ENCODE data around the gene AMDHD2. TPM values are rescaled to one million over a fixed set of nuclear protein-coding genes. Genes with fewer than 3 reads are reported as not detected.

AMDHD2 gene
- total RNA-seq, 1 donor from 2014 or later, result 11.7 TPM

GRCh38 chr16:2475413-2476344 lies 44.5 kb upstream of the AMDHD2 start:
- H3K9me3 ChIP-seq (ENCODE audit: low read depth), result no peaks in the 10 kb centered on the region
- H3K36me3 Mint-ChIP-seq, result no peaks in the 10 kb centered on the region
- peaks cover 10% of the 10 kb centered on the region for H3K79me2 ChIP-seq (ENCODE audit: low read depth)
- peak overlapping the region; percentile 80 for H3K4me3 Mint-ChIP-seq
- H3K36me3 ChIP-seq, result no peaks in the 10 kb centered on the region
- peaks cover 30% of the 10 kb centered on the region for H3F3A ChIP-seq (ENCODE audit: low read depth)
- peaks cover 18% of the 10 kb centered on the region for H3K4me1 Mint-ChIP-seq
- H3K27ac ChIP-seq, result no peak overlapping the region
- TF ChIP-seq EZH2phosphoT487 (IDR thresholded peaks at IDR 0.05), result no peak
- H3K27me3 Mint-ChIP-seq (ENCODE audit: insufficient read depth, low read depth), result peaks cover under 1% of the 10 kb centered on the region
- no peak overlapping the region for H3K9ac ChIP-seq
- H2AFZ ChIP-seq (replicated peaks), result no peak overlapping the region
- peak overlapping the region; percentile 98 for H3K4me2 ChIP-seq
- H3K27ac Mint-ChIP-seq, result no peak overlapping the region
- H3K9me3 Mint-ChIP-seq, result no peaks in the 10 kb centered on the region
- peak overlapping the region; percentile 97 for H3K4me3 ChIP-seq
- peaks cover 50% of the 10 kb centered on the region for H4K20me1 ChIP-seq (ENCODE audit: low read depth)
- H3K27me3 ChIP-seq, result peaks cover 58% of the 10 kb centered on the region
- DNase-seq (ENCODE audit: low spot score), result peak; percentile 61
- H3K4me1 ChIP-seq, result peaks cover 20% of the 10 kb centered on the region

- H3K27ac Mint-ChIP-seq, result no peak overlapping the region
- Histone ChIP-seq H3K9ac (no peak overlapping the region), H3K79me2 (ENCODE audit: low read depth) (peaks cover 10% of the 10 kb centered on the region), H2AFZ (replicated peaks) (no peak overlapping the region), H3K4me2 (no peak overlapping the region), H3K4me1 (peaks cover 14% of the 10 kb centered on the region), H3K36me3 (no peaks in the 10 kb centered on the region), H3K9me3 (ENCODE audit: low read depth) (no peaks in the 10 kb centered on the region), H3K27ac (no peak overlapping the region), H3K4me3 (no peak overlapping the region), H4K20me1 (ENCODE audit: low read depth) (peaks cover 54% of the 10 kb centered on the region), H3F3A (ENCODE audit: low read depth) (peaks cover 29% of the 10 kb centered on the region), H3K27me3 (peaks cover 52% of the 10 kb centered on the region)
- peak overlapping the region; percentile 80 for H3K4me3 Mint-ChIP-seq
- no peaks in the 10 kb centered on the region for H3K36me3 Mint-ChIP-seq
- H3K27me3 Mint-ChIP-seq (ENCODE audit: insufficient read depth, low read depth), result no peaks in the 10 kb centered on the region
- no peak for DNase-seq (ENCODE audit: low spot score)
- H3K4me1 Mint-ChIP-seq, result peaks cover 18% of the 10 kb centered on the region
- TF ChIP-seq EZH2 (IDR thresholded peaks at IDR 0.05) (no peak), EZH2phosphoT487 (IDR thresholded peaks at IDR 0.05) (no peak)
- TF ChIP-seq, protein P1, sequence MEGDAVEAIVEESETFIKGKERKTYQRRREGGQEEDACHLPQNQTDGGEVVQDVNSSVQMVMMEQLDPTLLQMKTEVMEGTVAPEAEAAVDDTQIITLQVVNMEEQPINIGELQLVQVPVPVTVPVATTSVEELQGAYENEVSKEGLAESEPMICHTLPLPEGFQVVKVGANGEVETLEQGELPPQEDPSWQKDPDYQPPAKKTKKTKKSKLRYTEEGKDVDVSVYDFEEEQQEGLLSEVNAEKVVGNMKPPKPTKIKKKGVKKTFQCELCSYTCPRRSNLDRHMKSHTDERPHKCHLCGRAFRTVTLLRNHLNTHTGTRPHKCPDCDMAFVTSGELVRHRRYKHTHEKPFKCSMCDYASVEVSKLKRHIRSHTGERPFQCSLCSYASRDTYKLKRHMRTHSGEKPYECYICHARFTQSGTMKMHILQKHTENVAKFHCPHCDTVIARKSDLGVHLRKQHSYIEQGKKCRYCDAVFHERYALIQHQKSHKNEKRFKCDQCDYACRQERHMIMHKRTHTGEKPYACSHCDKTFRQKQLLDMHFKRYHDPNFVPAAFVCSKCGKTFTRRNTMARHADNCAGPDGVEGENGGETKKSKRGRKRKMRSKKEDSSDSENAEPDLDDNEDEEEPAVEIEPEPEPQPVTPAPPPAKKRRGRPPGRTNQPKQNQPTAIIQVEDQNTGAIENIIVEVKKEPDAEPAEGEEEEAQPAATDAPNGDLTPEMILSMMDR (IDR thresholded peaks at IDR 0.05), result no peak
- no peaks in the 10 kb centered on the region for H3K9me3 Mint-ChIP-seq
Observed at GRCh38 chr16:2476345-2476720, 43.8 kb upstream of the AMDHD2 start.

DNA sequence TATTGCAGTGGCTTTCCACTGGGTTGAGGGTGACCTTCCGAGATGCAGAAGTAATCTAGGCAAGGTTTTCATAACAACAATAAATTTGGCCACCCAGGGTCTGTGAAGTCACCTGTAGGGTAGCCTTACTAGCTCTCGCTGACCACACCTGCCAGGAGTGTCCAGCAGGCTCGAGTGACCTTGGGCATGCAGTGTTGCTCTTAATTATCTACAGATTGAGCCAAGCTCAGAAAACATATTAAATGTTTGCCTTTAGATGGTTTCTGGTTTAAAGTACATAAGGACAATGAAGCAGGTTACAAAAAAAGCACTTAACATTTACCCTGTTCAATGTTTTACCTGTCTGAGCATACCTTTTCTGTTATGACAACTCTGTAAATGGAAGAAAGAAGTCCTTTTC lies 43.4 kb upstream of the AMDHD2 start:
- H2AFZ ChIP-seq (replicated peaks), result no peak overlapping the region
- H3K27me3 ChIP-seq, result peaks cover 48% of the 10 kb centered on the region
- no peak overlapping the region for H3K27ac Mint-ChIP-seq
- peaks cover 58% of the 10 kb centered on the region for H4K20me1 ChIP-seq (ENCODE audit: low read depth)
- no peaks in the 10 kb centered on the region for H3K9me3 Mint-ChIP-seq
- H3K9me3 ChIP-seq (ENCODE audit: low read depth), result no peaks in the 10 kb centered on the region
- no peak for DNase-seq (ENCODE audit: low spot score)
- H3F3A ChIP-seq (ENCODE audit: low read depth), result peaks cover 25% of the 10 kb centered on the region
- peaks cover 10% of the 10 kb centered on the region for H3K79me2 ChIP-seq (ENCODE audit: low read depth)
- H3K27ac ChIP-seq, result no peak overlapping the region
- no peak overlapping the region for H3K4me3 ChIP-seq
- H3K27me3 Mint-ChIP-seq (ENCODE audit: insufficient read depth, low read depth), result no peaks in the 10 kb centered on the region
- TF ChIP-seq, protein P1 (IDR thresholded peaks at IDR 0.05), result no peak
- peak overlapping the region; percentile 80 for H3K4me3 Mint-ChIP-seq
- no peaks in the 10 kb centered on the region for H3K36me3 Mint-ChIP-seq
- H3K36me3 ChIP-seq, result no peaks in the 10 kb centered on the region
- H3K4me2 ChIP-seq, result no peak overlapping the region
- peaks cover 10% of the 10 kb centered on the region for H3K4me1 ChIP-seq
- H3K9ac ChIP-seq, result no peak overlapping the region
- peaks cover 18% of the 10 kb centered on the region for H3K4me1 Mint-ChIP-seq

DNA sequence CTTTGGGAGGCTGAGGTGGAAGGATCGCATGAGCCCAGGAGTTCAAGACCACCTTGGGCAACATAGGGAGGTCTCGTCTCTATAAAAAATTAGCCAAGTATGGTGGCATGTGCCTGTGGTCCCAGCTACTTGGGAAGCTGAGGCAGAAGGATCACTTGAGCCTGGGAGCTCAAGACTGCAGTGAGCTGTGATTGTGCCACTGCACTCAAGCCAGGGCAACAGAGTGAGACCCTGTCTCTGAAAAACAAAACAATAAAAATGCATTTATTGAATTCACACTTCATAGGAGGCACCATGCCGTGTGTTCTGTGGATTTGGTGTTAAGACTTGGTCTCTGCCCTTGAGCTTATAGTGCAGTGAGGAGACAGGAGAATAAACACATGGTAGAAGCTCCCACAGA lies 42.8 kb upstream of the AMDHD2 start:
- H2AFZ ChIP-seq (replicated peaks), result no peak overlapping the region
- peaks cover 19% of the 10 kb centered on the region for H3F3A ChIP-seq (ENCODE audit: low read depth)
- peaks cover 6% of the 10 kb centered on the region for H3K4me1 ChIP-seq
- H3K27me3 ChIP-seq, result peaks cover 42% of the 10 kb centered on the region
- no peak overlapping the region for H3K9ac ChIP-seq
- no peak for DNase-seq (ENCODE audit: low spot score)
- H4K20me1 ChIP-seq (ENCODE audit: low read depth), result peaks cover 54% of the 10 kb centered on the region
- H3K4me3 ChIP-seq, result no peak overlapping the region
- no peaks in the 10 kb centered on the region for H3K36me3 ChIP-seq
- H3K27me3 Mint-ChIP-seq (ENCODE audit: insufficient read depth, low read depth), result no peaks in the 10 kb centered on the region
- H3K4me3 Mint-ChIP-seq, result no peak overlapping the region
- peaks cover 22% of the 10 kb centered on the region for H3K4me1 Mint-ChIP-seq
- no peak overlapping the region for H3K27ac Mint-ChIP-seq
- H3K79me2 ChIP-seq (ENCODE audit: low read depth), result peaks cover 10% of the 10 kb centered on the region
- H3K27ac ChIP-seq, result no peak overlapping the region
- H3K9me3 ChIP-seq (ENCODE audit: low read depth), result no peaks in the 10 kb centered on the region
- no peaks in the 10 kb centered on the region for H3K36me3 Mint-ChIP-seq
- no peak overlapping the region for H3K4me2 ChIP-seq
- no peak for TF ChIP-seq EZH2phosphoT487 (IDR thresholded peaks at IDR 0.05)
- TF ChIP-seq, protein P1 (IDR thresholded peaks at IDR 0.05), result no peak
- no peak for TF ChIP-seq EZH2 (IDR thresholded peaks at IDR 0.05)
- no peaks in the 10 kb centered on the region for H3K9me3 Mint-ChIP-seq
